ENCODE results near the gene MCM5. TPM values are rescaled to one million over a fixed set of nuclear protein-coding genes. Genes with fewer than 3 reads are reported as not detected.
"Not testable (repeated sequence)": the region's sequence is repeated elsewhere in the genome, so short reads cannot be mapped to it uniquely, and the experiment has no call there.

Gene MCM5
- total and polyA plus RNA-seq, 5 donors = 7.3 to 15.8 (median 9.0) TPM

DNA sequence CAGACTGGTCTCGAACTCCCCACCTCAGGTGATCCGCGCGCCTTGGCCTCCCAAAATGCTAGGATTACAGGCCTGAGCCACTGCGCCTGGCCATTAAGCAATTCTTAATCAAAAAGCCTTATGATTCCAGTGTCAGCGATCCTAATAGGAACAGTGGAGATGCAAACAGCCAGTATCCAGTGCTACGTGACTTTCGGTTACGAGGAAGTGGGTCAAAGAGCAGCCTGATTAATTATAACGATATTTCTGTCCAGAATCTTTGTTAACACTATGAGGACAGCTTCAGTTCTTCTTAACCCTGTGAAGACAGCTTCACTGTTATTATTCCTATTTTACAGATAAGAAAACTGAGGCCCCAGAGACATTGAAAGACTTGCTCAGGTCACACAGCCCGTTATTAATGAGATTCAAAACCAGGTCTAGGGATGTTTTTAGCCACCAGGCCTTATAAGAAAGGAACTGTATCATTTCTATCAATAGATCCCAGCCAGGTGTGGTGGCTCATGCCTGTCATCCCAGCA is 36.3 kb upstream of the MCM5 start:
- ATAC-seq = no peak
- intact Hi-C loops (cut with DNase I) = no loop called here
- 87% methylated on average over 11 of the region's 11 CpGs for WGBS
- H3K4me1 ChIP-seq (ENCODE audit: control insufficient read depth, insufficient read depth, low read length) = no peaks in the 10 kb centered on the region
- no peak overlapping the region for H3K4me3 ChIP-seq (ENCODE audit: low read length)
- H3K27ac ChIP-seq (ENCODE audit: low read length) = no peak overlapping the region
- no peaks in the 10 kb centered on the region for H3K9me3 ChIP-seq (ENCODE audit: control insufficient read depth, low read length)
- DNase-seq = no peak
- H3K27me3 ChIP-seq (ENCODE audit: control insufficient read depth, insufficient read depth) = no peaks in the 10 kb centered on the region

DNA sequence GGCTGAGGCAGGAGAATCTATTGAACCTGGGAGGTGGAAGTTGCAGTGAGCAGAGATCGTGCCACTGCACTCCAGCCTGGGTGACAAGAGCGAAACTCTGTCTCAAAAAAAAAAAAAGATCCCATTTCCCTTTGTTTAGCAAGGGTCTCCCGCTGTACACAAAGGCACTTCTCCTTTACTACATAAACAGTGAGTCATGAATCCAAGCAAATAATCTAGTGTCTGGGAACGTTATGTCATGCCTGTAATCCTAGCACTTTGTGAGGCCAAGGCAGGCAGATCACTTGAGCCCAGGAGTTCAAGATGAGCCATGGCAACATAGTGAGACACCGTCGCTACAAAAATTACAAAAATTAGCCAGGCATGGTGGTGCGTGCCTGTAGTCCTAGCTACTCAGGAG is 35.7 kb upstream of the MCM5 start:
- intact Hi-C loops (cut with DNase I); ATAC-seq; H3K27me3 ChIP-seq (ENCODE audit: control insufficient read depth, insufficient read depth); H3K4me3 ChIP-seq (ENCODE audit: low read length); H3K9me3 ChIP-seq (ENCODE audit: control insufficient read depth, low read length); DNase-seq; H3K27ac ChIP-seq (ENCODE audit: low read length); H3K4me1 ChIP-seq (ENCODE audit: control insufficient read depth, insufficient read depth, low read length): not testable (repeated sequence)
- WGBS = 75% methylated on average over 7 of the region's 7 CpGs

- H3K27me3 ChIP-seq (ENCODE audit: control insufficient read depth, insufficient read depth) = no peaks in the 10 kb centered on the region
- H3K4me3 ChIP-seq (ENCODE audit: low read length) = no peak overlapping the region
- 80% methylated on average over 9 of the region's 9 CpGs for WGBS
- peaks cover 2% of the 10 kb centered on the region for H3K4me1 ChIP-seq (ENCODE audit: control insufficient read depth, insufficient read depth, low read length)
- intact Hi-C loops (cut with DNase I) = no loop called here
- H3K27ac ChIP-seq (ENCODE audit: low read length) = no peak overlapping the region
- DNase-seq (peak in 1 of 3 donors; percentile 39), ATAC-seq (no peak)
- no peaks in the 10 kb centered on the region for H3K9me3 ChIP-seq (ENCODE audit: control insufficient read depth, low read length)
These were observed 32.5 kb upstream of the MCM5 start for GRCh38 chr22:35367331-35367886.

DNA sequence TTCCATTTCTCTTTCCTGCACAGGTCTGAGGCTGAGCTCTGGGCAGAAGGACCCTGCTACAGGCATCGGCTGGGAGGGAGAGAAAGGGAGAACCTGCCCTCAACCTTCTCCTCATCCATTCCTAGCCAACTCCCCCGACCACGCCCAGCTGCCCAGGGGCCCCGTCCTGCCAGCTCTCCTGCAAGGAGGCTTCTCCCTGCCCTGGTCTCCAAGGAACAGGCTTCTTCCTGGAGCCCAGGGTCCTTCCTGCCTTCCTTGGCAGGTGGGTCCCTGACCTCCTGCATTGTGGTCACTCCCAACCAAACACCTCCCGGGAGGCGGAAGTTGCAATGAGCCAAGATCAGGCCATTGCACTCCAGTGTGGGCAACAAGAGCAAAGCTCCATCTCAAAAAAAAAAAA is 31.6 kb upstream of the MCM5 start:
- Histone ChIP-seq H3K9me3 (ENCODE audit: control insufficient read depth, low read length) (no peaks in the 10 kb centered on the region), H3K4me1 (ENCODE audit: control insufficient read depth, insufficient read depth, low read length) (peaks cover 2% of the 10 kb centered on the region), H3K4me3 (ENCODE audit: low read length) (no peak overlapping the region), H3K27ac (ENCODE audit: low read length) (no peak overlapping the region), H3K27me3 (ENCODE audit: control insufficient read depth, insufficient read depth) (no peaks in the 10 kb centered on the region)
- ATAC-seq (no peak), DNase-seq (no peak)
- WGBS = 85% methylated on average over 6 of the region's 6 CpGs
- intact Hi-C loops (cut with DNase I) = no loop called here

DNA sequence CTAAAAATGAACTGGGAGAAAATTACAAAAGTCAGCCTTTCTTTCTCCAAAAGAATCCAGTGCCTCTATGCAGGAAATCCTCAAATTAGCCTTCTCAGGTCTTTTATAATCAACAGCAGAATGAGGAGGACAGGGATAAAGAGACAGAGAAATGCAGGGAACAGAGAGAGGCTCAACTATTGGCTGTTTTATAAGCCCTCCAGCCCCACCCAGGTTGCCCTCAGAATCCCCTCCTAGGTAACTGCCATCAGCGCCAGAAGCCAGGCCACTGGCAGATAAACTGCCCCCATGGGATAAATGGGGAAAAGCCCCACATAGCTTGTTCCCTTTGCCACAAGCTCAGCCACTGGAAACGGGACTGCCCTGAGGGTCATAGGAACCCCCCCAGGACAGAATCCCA is 29.9 kb upstream of the MCM5 start:
- WGBS = 60% methylated on average over 2 of the region's 2 CpGs
- peaks cover 2% of the 10 kb centered on the region for H3K4me1 ChIP-seq (ENCODE audit: control insufficient read depth, insufficient read depth, low read length)

GRCh38 chr22:35373781-35374180 is 26.2 kb upstream of the MCM5 start:
- H3K4me1 ChIP-seq (ENCODE audit: control insufficient read depth, insufficient read depth, low read length) = peaks cover 2% of the 10 kb centered on the region
- no peak overlapping the region for H3K4me3 ChIP-seq (ENCODE audit: low read length)
- H3K27ac ChIP-seq (ENCODE audit: low read length) = no peak overlapping the region

More for the DNA sequence above, 29.9 kb upstream of the MCM5 start:
- Histone ChIP-seq H3K27ac (ENCODE audit: low read length) (no peak overlapping the region), H3K27me3 (ENCODE audit: control insufficient read depth, insufficient read depth) (no peaks in the 10 kb centered on the region), H3K9me3 (ENCODE audit: control insufficient read depth, low read length) (no peaks in the 10 kb centered on the region), H3K4me3 (ENCODE audit: low read length) (no peak overlapping the region)
- ATAC-seq (no peak), DNase-seq (no peak)
- intact Hi-C loops (cut with DNase I) = no loop called here

DNA sequence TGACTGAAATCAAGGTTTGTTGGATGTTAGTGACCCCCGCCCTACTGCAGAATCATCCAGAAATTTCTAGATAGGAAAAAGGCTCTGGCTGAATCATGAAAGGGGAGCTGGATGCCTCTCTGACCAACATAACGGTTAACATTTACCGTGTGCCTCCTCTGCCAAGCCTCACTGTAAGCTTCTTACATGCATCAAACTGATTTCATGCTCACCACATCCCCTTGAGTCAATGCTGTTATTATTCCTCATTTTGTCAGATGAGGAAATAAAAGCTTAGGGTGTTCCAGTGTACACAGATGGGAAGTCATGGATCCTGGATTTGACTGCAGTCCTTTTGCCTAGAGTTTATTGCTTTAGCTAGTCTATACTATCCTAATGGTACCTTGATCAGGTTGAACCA is 24.9 kb upstream of the MCM5 start:
- H3K27ac ChIP-seq (ENCODE audit: low read length) = no peak overlapping the region
- DNase-seq (no peak), ATAC-seq (no peak)
- intact Hi-C loops (cut with DNase I) = no loop called here
- peaks cover 2% of the 10 kb centered on the region for H3K4me1 ChIP-seq (ENCODE audit: control insufficient read depth, insufficient read depth, low read length)
- no peaks in the 10 kb centered on the region for H3K27me3 ChIP-seq (ENCODE audit: control insufficient read depth, insufficient read depth)
- H3K9me3 ChIP-seq (ENCODE audit: control insufficient read depth, low read length) = no peaks in the 10 kb centered on the region
- WGBS = 86% methylated on average over 3 of the region's 3 CpGs
- no peak overlapping the region for H3K4me3 ChIP-seq (ENCODE audit: low read length)

More at GRCh38 chr22:35373781-35374180, 26.2 kb upstream of the MCM5 start:
- WGBS = 80% methylated on average over 6 of the region's 6 CpGs
- no peaks in the 10 kb centered on the region for H3K9me3 ChIP-seq (ENCODE audit: control insufficient read depth, low read length)
- DNase-seq (no peak), ATAC-seq (no peak)
- no peaks in the 10 kb centered on the region for H3K27me3 ChIP-seq (ENCODE audit: control insufficient read depth, insufficient read depth)
- intact Hi-C loops (cut with DNase I) = no loop called here

DNA sequence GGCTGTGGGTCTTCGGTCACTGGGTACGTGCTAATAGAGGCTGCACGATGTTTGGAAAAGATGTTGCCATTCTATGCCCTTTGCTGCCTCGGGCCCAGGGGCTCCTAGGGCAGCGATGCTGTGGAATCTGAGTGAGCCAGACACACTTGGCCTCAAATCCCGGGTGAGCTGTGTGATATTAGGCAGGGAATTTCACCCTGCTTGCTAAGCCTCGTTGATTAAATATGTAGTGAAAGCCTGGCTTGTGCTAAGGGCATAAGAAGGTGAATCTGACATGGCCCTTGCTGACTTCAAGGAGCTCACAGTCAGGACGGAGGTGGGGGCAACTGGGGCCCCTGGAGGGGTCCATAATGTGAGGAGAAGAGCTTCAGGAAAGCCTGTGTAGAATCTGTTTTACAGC is 24.4 kb upstream of the MCM5 start:
- 70% methylated on average over 8 of the region's 8 CpGs for WGBS
- DNase-seq (no peak), ATAC-seq (no peak)
- no peaks in the 10 kb centered on the region for H3K9me3 ChIP-seq (ENCODE audit: control insufficient read depth, low read length)
- H3K27me3 ChIP-seq (ENCODE audit: control insufficient read depth, insufficient read depth) = no peaks in the 10 kb centered on the region
- intact Hi-C loops (cut with DNase I) = no loop called here
- H3K4me1 ChIP-seq (ENCODE audit: control insufficient read depth, insufficient read depth, low read length) = peaks cover 2% of the 10 kb centered on the region
- H3K27ac ChIP-seq (ENCODE audit: low read length) = no peak overlapping the region
- H3K4me3 ChIP-seq (ENCODE audit: low read length) = no peak overlapping the region

- Histone ChIP-seq H3K4me3 (ENCODE audit: low read length) (no peak overlapping the region), H3K27ac (ENCODE audit: low read length) (peak overlapping the region; percentile 54), H3K27me3 (ENCODE audit: control insufficient read depth, insufficient read depth) (no peaks in the 10 kb centered on the region), H3K9me3 (ENCODE audit: control insufficient read depth, low read length) (no peaks in the 10 kb centered on the region), H3K4me1 (ENCODE audit: control insufficient read depth, insufficient read depth, low read length) (peaks cover 2% of the 10 kb centered on the region)
- 18% methylated on average over 17 of the region's 17 CpGs for WGBS
- ATAC-seq (peak; percentile 55 to 67), DNase-seq (peak; percentile 93 to 96 (median 95))
- intact Hi-C loops (cut with DNase I) = no loop called here
These were observed 23.0 kb upstream of the MCM5 start for GRCh38 chr22:35376728-35377472.

DNA sequence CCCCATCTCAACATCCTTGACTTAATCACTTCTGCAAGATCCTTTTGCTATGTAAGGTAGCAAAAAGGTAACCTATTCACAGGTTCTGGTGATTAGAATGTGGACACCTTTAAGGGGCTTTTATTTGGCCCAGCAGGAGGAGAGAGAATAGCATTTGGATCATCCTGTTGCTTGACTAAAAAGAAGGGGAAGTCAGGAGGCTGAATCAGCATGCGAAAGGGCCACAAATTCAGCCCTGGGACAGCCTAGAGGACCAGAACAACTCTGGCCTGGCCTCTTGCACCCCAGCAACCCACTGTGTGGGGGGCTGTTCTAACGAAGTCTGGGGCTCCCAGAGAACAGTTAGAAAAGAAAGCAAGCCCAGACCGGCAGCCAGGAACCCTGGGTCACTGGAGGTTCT is 22.2 kb upstream of the MCM5 start:
- Histone ChIP-seq H3K4me1 (ENCODE audit: control insufficient read depth, insufficient read depth, low read length) (no peaks in the 10 kb centered on the region), H3K4me3 (ENCODE audit: low read length) (no peak overlapping the region), H3K27me3 (ENCODE audit: control insufficient read depth, insufficient read depth) (no peaks in the 10 kb centered on the region), H3K27ac (ENCODE audit: low read length) (no peak overlapping the region), H3K9me3 (ENCODE audit: control insufficient read depth, low read length) (no peaks in the 10 kb centered on the region)
- intact Hi-C loops (cut with DNase I) = no loop called here
- ATAC-seq (no peak), DNase-seq (no peak)
- 80% methylated on average over 3 of the region's 3 CpGs for WGBS

DNA sequence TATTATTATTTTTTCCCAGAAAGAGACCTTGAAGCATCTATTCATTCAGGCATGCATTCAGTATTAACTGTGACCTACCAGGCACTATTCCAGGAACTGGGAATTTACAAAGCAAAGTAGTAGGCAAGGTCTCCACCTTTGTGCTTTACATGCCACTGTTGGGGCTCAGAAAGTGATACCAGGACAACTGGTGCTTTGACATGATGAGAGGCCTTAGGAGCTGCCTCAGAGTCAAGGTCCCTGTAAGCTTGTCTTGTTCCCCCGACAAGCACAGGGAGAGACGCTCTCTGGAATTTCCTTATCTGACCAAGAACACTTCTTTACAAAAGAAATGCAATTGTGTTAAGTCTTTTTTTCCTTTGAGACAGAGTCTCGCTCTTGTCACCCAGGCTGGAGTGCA is 21.3 kb upstream of the MCM5 start:
- Histone ChIP-seq H3K27ac (ENCODE audit: low read length) (no peak overlapping the region), H3K4me1 (ENCODE audit: control insufficient read depth, insufficient read depth, low read length) (no peaks in the 10 kb centered on the region), H3K9me3 (ENCODE audit: control insufficient read depth, low read length) (no peaks in the 10 kb centered on the region), H3K4me3 (ENCODE audit: low read length) (no peak overlapping the region), H3K27me3 (ENCODE audit: control insufficient read depth, insufficient read depth) (no peaks in the 10 kb centered on the region)
- intact Hi-C loops (cut with DNase I) = no loop called here
- WGBS = 94% methylated on average over 3 of the region's 3 CpGs
- ATAC-seq = no peak
- no peak for DNase-seq
